ENCODE results near the gene FAM98B. TPM values are rescaled to one million over a fixed set of nuclear protein-coding genes. Genes with fewer than 3 reads are reported as not detected.

The FAM98B gene
- total RNA-seq, 1 donor from 2014 or later, result 66.9 TPM

DNA sequence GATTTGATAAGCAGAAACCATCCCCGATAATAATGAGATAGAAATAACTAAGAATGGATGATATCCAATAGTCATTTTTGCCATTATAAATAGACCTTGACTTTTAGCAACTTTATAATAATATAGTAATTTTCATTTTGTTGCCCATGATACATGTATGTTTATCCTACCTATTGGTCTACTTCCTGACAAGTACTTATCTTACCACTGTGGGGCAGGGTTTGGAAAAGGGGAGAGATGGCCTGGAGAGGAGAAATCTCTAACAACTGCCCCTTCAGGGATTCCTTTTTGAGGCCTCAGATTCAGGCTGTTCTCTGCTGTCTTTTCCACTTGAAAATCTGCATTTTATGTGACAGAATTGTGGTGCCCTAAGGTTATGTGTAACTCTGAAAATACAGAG is 42.2 kb downstream of the FAM98B start:
- Mint-ChIP-seq H3K4me3 (no peak overlapping the region), H3K27ac (peak overlapping the region; percentile 69), H3K27me3 (ENCODE audit: insufficient read depth) (no peaks in the 10 kb centered on the region), H3K4me1 (ENCODE audit: low read depth) (peaks cover 45% of the 10 kb centered on the region), H3K9me3 (peaks cover 4% of the 10 kb centered on the region), H3K36me3 (ENCODE audit: low read depth) (peaks cover 76% of the 10 kb centered on the region)
- intact Hi-C loops (cut with micrococcal nuclease), result no loop called here
- no peak for DNase-seq (ENCODE audit: low spot score)

DNA sequence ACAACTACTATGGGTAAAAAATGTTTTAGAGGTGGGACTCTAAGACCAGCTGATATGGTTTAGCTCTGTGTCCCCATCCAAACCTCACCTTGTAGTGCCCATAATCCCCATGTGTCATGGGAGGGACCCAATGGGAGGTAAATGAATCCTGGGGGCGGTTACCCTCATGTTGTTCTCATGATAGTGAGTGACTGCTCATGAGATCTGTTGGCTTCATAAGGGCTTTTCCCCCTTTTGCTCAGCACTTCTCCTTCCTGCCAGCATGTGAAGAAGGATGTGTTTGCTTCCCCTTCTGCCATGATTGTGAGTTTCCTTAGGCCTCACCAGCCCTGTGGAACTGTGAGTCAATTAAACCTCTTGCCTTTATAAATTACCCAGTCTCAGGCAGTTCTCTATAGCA is 45.7 kb downstream of the FAM98B start:
- H3K27me3 Mint-ChIP-seq (ENCODE audit: insufficient read depth), result no peaks in the 10 kb centered on the region
- peak overlapping the region; percentile 85 for H3K27ac Mint-ChIP-seq
- peaks cover 4% of the 10 kb centered on the region for H3K9me3 Mint-ChIP-seq
- H3K36me3 Mint-ChIP-seq (ENCODE audit: low read depth), result peaks cover 86% of the 10 kb centered on the region
- peaks cover 29% of the 10 kb centered on the region for H3K4me1 Mint-ChIP-seq (ENCODE audit: low read depth)
- no peak for DNase-seq (ENCODE audit: low spot score)
- intact Hi-C loops (cut with micrococcal nuclease), result no loop called here
- no peak overlapping the region for H3K4me3 Mint-ChIP-seq

DNA sequence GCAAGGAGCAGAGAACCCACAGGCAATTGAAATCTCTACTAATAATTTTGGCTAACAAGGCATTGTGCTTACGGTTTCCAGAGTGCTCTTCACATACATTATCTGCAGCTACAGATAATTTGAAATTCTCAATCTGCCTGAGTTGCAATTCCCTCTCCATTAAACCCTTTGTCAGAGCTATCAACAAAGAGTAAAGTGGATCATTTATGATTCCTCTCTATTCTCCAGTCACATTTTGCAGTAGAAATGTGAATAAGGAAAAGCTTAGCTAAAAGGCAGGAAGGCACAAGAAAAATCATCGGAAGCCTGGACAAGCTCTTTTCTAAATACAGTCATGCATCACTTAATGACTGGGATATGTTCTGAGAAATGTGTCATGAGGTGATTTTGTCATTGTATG is 49.6 kb downstream of the FAM98B start:
- H3K27me3 Mint-ChIP-seq (ENCODE audit: insufficient read depth), result no peaks in the 10 kb centered on the region
- peaks cover 4% of the 10 kb centered on the region for H3K9me3 Mint-ChIP-seq
- peaks cover 84% of the 10 kb centered on the region for H3K36me3 Mint-ChIP-seq (ENCODE audit: low read depth)
- intact Hi-C loops (cut with micrococcal nuclease), result no loop called here
- H3K27ac Mint-ChIP-seq, result peak overlapping the region; percentile 33
- H3K4me1 Mint-ChIP-seq (ENCODE audit: low read depth), result peaks cover 25% of the 10 kb centered on the region
- no peak for DNase-seq (ENCODE audit: low spot score)
- H3K4me3 Mint-ChIP-seq, result no peak overlapping the region

DNA sequence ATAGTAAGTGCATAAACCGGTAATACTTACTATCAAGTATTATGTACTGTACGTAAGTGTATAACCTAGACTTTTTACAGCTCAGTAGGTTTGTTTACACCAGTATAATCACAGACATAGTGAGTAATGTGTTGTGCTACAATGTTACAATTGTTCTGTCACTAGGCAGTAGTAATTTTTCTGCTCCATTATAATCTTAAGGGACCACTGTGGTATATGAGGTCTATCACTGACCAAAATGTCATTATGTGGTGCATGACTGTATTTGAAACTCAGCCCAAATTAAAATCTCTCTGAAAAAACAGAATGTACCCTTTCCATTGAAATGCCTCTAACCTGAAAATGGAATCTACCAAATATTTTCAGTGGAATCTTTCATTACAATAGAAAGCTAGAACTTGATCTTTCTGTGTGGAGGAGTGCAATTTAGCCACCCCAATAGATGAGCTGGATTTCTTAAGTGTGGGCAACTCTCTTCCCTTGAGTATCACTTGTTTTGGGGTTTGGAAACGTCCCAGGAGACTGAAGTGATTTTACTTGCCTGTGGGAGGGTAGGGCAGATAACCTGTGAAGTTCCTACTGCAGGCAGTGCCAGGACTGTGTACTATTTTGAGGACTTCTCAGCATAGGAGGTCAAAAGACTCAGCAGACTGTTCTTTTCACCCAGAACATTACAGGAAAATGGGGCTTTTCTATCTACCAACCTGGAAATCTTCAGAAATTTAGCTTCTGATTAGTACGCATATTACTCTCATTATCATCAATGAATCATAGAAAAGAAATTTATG is 50.9 kb downstream of the FAM98B start:
- Mint-ChIP-seq H3K27ac (peak overlapping the region; percentile 61), H3K9me3 (peaks cover 2% of the 10 kb centered on the region), H3K36me3 (ENCODE audit: low read depth) (peaks cover 79% of the 10 kb centered on the region), H3K4me1 (ENCODE audit: low read depth) (peaks cover 32% of the 10 kb centered on the region), H3K4me3 (no peak overlapping the region), H3K27me3 (ENCODE audit: insufficient read depth) (no peaks in the 10 kb centered on the region)
- DNase-seq (ENCODE audit: low spot score), result no peak
- intact Hi-C loops (cut with micrococcal nuclease), result no loop called here

DNA sequence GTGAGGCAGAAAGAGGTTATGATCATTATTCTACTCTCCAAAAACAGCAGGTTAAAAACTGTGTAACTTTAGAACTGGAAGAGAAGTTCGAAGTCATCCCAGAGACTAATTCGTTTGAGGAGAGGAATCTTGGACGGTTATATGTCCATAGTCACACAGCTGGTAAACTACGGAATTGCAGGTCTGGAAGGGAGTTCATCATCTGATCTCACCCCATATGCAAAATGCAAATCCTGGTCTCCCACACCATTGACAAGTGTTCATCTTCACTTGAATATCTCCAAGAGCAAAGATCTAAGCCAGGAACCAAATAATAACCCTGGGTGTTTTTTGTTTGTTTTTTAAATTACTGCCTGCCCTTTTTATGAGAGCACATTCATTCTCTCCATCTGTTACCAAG is 53.1 kb downstream of the FAM98B start:
- Mint-ChIP-seq H3K4me1 (ENCODE audit: low read depth) (peaks cover 38% of the 10 kb centered on the region), H3K27me3 (ENCODE audit: insufficient read depth) (no peaks in the 10 kb centered on the region), H3K36me3 (ENCODE audit: low read depth) (peaks cover 81% of the 10 kb centered on the region), H3K9me3 (no peaks in the 10 kb centered on the region), H3K27ac (peak overlapping the region; percentile 64), H3K4me3 (no peak overlapping the region)
- intact Hi-C loops (cut with micrococcal nuclease), result no loop called here
- DNase-seq (ENCODE audit: low spot score), result no peak

DNA sequence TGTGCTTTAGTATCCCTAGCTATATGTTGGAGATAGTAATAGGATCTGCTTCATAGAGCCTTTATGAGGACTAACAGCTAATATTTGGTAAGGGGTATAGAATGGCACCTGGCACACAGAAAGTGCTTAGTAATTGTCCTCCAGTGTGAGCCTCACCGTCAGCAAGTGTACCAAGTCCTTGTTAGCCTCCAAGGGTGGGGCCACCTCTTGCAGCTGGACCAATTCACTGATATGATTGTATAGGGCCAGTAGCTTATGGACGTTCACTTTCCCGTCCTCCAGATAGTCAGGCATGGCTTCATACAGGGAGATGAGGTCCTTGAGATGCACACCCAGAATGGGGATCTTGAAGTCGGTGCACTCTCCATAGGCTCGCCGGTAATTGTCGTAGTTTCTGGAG is 53.6 kb downstream of the FAM98B start:
- H3K9me3 Mint-ChIP-seq, result no peaks in the 10 kb centered on the region
- H3K27me3 Mint-ChIP-seq (ENCODE audit: insufficient read depth), result no peaks in the 10 kb centered on the region
- no peak overlapping the region for H3K4me3 Mint-ChIP-seq
- H3K4me1 Mint-ChIP-seq (ENCODE audit: low read depth), result peaks cover 39% of the 10 kb centered on the region
- peak overlapping the region; percentile 64 for H3K27ac Mint-ChIP-seq
- H3K36me3 Mint-ChIP-seq (ENCODE audit: low read depth), result peaks cover 79% of the 10 kb centered on the region
- intact Hi-C loops (cut with micrococcal nuclease), result no loop called here
- no peak for DNase-seq (ENCODE audit: low spot score)

DNA sequence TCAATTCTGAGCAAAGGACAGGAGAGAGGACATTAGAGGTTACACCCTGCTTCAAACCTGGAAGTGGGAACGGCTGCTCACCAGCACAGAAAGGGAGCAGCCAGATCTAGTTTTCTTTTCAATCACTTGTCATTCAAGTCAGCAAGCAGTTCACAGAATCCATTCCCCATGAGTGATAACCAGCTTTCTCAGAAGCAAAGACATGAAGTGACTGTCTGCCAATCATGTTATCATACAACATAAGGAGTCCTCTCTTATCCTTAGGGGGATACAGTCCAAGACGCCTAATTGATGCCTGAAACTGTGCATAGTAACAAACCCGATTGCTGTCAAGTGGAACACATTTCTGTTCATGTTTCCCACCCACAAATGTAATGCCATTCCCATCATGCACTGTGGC is 54.7 kb downstream of the FAM98B start:
- Mint-ChIP-seq H3K36me3 (ENCODE audit: low read depth) (peaks cover 78% of the 10 kb centered on the region), H3K9me3 (no peaks in the 10 kb centered on the region), H3K27ac (peak overlapping the region; percentile 91), H3K4me1 (ENCODE audit: low read depth) (peaks cover 45% of the 10 kb centered on the region), H3K27me3 (ENCODE audit: insufficient read depth) (no peaks in the 10 kb centered on the region), H3K4me3 (no peak overlapping the region)
- intact Hi-C loops (cut with micrococcal nuclease), result loop anchor here (1.0 to 2.0 kb wide), 2 partner anchors 21 to 52 kb away; no protein-coding TSS in a partner anchor
- peak; percentile 8 for DNase-seq (ENCODE audit: low spot score)

DNA sequence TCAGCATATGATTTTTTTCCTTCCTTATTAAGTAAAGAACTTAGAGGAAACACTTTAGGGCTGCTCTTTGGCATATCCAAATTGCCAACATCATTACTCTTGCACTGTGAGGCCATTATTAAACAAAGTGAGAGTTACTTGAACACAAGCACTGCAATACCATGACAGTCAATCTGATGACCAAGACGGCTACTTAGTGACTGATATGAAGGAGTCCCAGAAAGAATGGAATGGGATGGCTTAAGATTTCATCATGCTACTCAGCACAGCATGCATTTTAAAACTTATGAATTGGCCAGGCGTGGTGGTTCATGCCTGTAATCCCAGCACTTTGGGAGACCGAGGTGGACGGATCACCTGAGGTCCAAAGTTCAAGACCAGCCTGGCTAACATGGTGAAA is 55.2 kb downstream of the FAM98B start:
- DNase-seq (ENCODE audit: low spot score), result no peak
- H3K4me1 Mint-ChIP-seq (ENCODE audit: low read depth), result peaks cover 50% of the 10 kb centered on the region
- no peaks in the 10 kb centered on the region for H3K9me3 Mint-ChIP-seq
- H3K36me3 Mint-ChIP-seq (ENCODE audit: low read depth), result peaks cover 77% of the 10 kb centered on the region
- H3K27ac Mint-ChIP-seq, result peak overlapping the region; percentile 91
- intact Hi-C loops (cut with micrococcal nuclease), result loop anchor here (2.0 kb wide), 1 partner anchor 52 kb away; no protein-coding TSS in a partner anchor
- H3K4me3 Mint-ChIP-seq, result no peak overlapping the region
- no peaks in the 10 kb centered on the region for H3K27me3 Mint-ChIP-seq (ENCODE audit: insufficient read depth)

DNA sequence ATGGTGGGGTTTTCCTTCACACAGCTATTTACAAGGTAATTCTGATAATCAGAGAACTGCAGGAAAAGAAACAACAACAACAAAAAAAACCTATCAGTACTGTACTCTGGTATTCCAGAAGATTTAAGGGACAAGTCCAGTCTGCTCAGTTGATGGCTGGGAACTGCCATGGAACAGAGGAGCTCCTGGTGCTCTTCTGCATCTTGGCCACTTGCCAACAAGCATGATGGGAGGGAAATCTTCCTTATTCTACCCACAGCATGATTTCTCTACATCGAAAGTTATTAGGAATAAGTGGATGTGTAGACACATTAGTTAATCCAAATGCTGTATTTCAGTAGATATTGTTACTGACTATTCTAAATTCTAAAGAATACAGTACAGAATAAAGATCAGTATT is 59.0 kb downstream of the FAM98B start:
- Mint-ChIP-seq H3K36me3 (ENCODE audit: low read depth) (peaks cover 72% of the 10 kb centered on the region), H3K4me3 (no peak overlapping the region), H3K4me1 (ENCODE audit: low read depth) (peaks cover 58% of the 10 kb centered on the region), H3K9me3 (no peaks in the 10 kb centered on the region), H3K27me3 (ENCODE audit: insufficient read depth) (no peaks in the 10 kb centered on the region), H3K27ac (no peak overlapping the region)
- DNase-seq (ENCODE audit: low spot score), result no peak
- intact Hi-C loops (cut with micrococcal nuclease), result no loop called here

DNA sequence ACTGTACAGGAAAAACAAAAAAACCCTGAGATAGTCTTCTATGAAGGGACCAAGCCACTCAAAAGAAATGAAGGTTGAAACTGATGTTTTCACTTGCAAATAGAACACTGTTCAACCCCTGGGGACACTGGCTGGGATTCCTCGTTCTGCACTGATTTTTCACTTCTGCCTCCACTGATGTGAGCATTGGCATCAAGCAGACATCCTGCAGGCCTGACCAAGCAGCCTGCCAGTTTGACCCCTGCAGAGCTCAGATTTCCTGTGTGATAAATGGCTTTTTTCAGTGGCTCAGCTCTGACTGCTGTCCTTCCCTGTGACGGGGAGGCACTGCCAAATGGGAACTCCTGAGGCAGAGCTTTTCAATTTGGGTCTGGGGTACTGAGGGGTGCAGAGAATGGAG is 60.7 kb downstream of the FAM98B start:
- Mint-ChIP-seq H3K36me3 (ENCODE audit: low read depth) (peaks cover 69% of the 10 kb centered on the region), H3K27me3 (ENCODE audit: insufficient read depth) (no peaks in the 10 kb centered on the region), H3K9me3 (no peaks in the 10 kb centered on the region), H3K27ac (peak overlapping the region; percentile 74), H3K4me1 (ENCODE audit: low read depth) (peaks cover 52% of the 10 kb centered on the region), H3K4me3 (no peak overlapping the region)
- no peak for DNase-seq (ENCODE audit: low spot score)
- intact Hi-C loops (cut with micrococcal nuclease), result no loop called here

DNA sequence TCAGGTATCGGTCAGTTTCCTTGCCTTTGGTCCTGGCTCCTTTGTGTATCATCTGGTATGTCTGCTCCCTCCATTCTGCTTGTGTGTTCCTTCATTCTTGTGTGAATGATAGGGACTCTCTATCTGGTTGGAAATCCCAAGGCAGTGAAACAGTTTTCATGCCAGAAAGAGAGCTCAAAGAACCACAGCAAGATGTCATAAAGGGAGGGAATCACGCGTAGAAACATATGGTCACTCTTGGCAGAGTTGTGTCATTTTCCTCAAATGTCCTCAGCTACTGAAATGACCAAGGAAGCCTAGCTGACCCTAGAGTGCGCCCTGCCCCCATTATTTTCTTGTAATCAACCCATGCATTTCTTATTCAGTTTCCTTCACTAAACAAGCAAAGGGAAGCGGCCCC is 62.7 kb downstream of the FAM98B start:
- H3K9me3 Mint-ChIP-seq, result no peaks in the 10 kb centered on the region
- H3K4me3 Mint-ChIP-seq, result no peak overlapping the region
- intact Hi-C loops (cut with micrococcal nuclease), result no loop called here
- H3K27ac Mint-ChIP-seq, result peak overlapping the region; percentile 59
- peaks cover 57% of the 10 kb centered on the region for H3K36me3 Mint-ChIP-seq (ENCODE audit: low read depth)
- no peak for DNase-seq (ENCODE audit: low spot score)
- no peaks in the 10 kb centered on the region for H3K27me3 Mint-ChIP-seq (ENCODE audit: insufficient read depth)
- H3K4me1 Mint-ChIP-seq (ENCODE audit: low read depth), result peaks cover 41% of the 10 kb centered on the region

DNA sequence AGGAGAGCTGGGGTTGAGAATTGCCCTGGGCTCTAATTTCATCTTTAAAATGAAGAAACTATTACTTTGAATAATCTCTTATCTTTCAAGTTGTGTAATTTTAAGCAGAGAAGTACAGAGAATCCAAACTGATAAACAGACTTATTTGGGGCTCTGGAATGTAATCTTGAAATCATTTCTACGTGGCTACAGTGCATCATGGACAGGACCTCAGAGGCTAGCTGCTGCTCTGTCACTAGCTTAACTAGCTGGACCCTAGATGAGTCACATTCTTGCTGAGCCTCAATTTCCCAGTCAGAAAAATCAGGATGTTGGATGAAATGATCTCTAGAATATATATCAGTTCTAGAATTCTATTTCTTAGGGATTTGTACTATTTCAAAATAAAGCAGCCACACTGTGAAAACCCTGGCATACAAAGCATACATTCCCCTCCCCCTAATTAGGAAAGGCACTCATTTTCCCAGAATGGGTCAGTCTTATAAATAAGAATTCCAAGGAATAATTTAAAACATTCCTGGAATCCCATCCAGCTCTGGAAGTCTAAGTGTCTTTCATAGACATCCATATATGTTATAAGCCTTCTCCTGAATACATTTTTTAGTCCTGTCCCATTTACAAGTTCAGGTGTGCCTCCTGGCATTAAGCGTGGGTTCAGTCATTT is 63.5 kb downstream of the FAM98B start:
- intact Hi-C loops (cut with micrococcal nuclease), result no loop called here
- no peak overlapping the region for H3K27ac Mint-ChIP-seq
- peaks cover 42% of the 10 kb centered on the region for H3K4me1 Mint-ChIP-seq (ENCODE audit: low read depth)
- no peaks in the 10 kb centered on the region for H3K9me3 Mint-ChIP-seq
- DNase-seq (ENCODE audit: low spot score), result no peak
- no peak overlapping the region for H3K4me3 Mint-ChIP-seq
- H3K27me3 Mint-ChIP-seq (ENCODE audit: insufficient read depth), result no peaks in the 10 kb centered on the region
- peaks cover 56% of the 10 kb centered on the region for H3K36me3 Mint-ChIP-seq (ENCODE audit: low read depth)

DNA sequence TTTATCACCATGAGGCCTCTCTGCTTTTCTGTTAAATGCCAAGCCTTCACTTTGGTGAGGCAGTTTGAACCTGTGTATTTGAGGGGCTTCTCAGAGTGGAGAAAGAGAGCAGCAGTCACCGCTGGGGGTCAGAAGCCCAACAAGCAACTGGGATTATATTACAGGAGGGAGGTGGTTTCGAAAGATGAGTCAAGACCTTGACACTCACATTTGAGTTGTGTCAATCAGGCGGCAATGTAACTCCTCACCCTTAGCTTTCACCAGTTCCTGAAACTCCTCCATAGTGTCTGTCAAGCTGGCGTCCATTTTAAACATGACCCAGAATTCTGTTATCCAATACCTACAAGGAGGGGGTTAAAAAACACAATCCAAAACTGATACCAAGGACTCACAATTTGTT is 64.2 kb downstream of the FAM98B start:
- H3K27me3 Mint-ChIP-seq (ENCODE audit: insufficient read depth), result no peaks in the 10 kb centered on the region
- DNase-seq (ENCODE audit: low spot score), result no peak
- no peaks in the 10 kb centered on the region for H3K9me3 Mint-ChIP-seq
- H3K4me3 Mint-ChIP-seq, result no peak overlapping the region
- H3K4me1 Mint-ChIP-seq (ENCODE audit: low read depth), result peaks cover 48% of the 10 kb centered on the region
- H3K27ac Mint-ChIP-seq, result peak overlapping the region; percentile 76
- H3K36me3 Mint-ChIP-seq (ENCODE audit: low read depth), result peaks cover 57% of the 10 kb centered on the region
- intact Hi-C loops (cut with micrococcal nuclease), result no loop called here
